ENCODE measurements around the gene SPRR2B. TPM values are rescaled to one million over a fixed set of nuclear protein-coding genes. Genes with fewer than 3 reads are reported as not detected.

Gene SPRR2B
- total and polyA plus RNA-seq, 10 of the 15 experiments (the other 5 are each of a cell fraction or from before 2014, with no cell fraction given) = not detected

DNA sequence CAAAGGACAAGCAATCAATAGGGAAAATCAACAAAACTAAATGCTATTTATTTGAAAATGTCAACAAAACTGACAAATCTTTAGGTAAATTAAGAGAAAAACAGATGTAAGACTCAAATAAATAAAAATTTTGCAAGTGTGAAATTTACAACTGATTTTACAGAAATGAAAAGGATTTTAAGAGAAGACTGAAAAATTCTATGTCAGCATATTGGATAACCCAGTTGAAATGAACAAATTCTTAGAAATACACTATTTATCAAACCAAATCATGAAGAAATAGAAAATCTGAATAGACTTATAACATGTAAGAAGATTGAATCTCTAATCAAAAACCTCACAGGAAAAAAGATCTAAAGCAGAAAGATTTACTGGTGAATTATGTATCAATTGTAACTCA is 49.5 kb upstream of the SPRR2B start:
- Histone ChIP-seq H3K4me3 (no peak overlapping the region), H3K9me3 (replicated peaks; ENCODE audit: control insufficient read depth, insufficient read depth, low read length) (no peaks in the 10 kb centered on the region; the same call in 2 of the 3 replicates), H4K20me1 (ENCODE audit: control insufficient read depth, insufficient read depth) (no peaks in the 10 kb centered on the region), H3K9ac (ENCODE audit: control insufficient read depth, insufficient read depth, low read length) (no peak overlapping the region), H3K4me1 (ENCODE audit: control insufficient read depth, insufficient read depth, low read length) (no peaks in the 10 kb centered on the region), H3K27me3 (replicated peaks in 1 of 2; ENCODE audit: control insufficient read depth in 2 of 2, insufficient read depth in 2 of 2, low read length in 1 of 2) (no peaks in the 10 kb centered on the region), H3K4me2 (ENCODE audit: control insufficient read depth, insufficient read depth) (no peak overlapping the region), H3K79me2 (ENCODE audit: control insufficient read depth, insufficient read depth, low read length) (no peaks in the 10 kb centered on the region), H3K36me3 (ENCODE audit: control insufficient read depth in 2 of 2, insufficient read depth in 2 of 2, low read length in 1 of 2) (no peaks in the 10 kb centered on the region), H3K27ac (ENCODE audit: control insufficient read depth, insufficient read depth) (no peak overlapping the region), H2AFZ (ENCODE audit: control insufficient read depth, low read depth, low read length) (no peak overlapping the region)
- no peak for ATAC-seq
- no TSS peak for BruUV-seq (replicated peaks)
- DNase-seq (ENCODE audit: low read depth, low spot score) = no peak
- intact Hi-C loops (cut with micrococcal nuclease; ENCODE audit: unreplicated experiment) (no loop called here), in situ Hi-C loops (cut with MboI) (no loop called here)
- SMC1A ChIA-PET (ENCODE audit: uncharacterized antibody, unreplicated experiment) = no interaction called here
- FAIRE-seq = no peak
- POLR2A ChIA-PET = no interaction called here
- TF ChIP-seq FOS (IDR thresholded peaks at IDR 0.05; ENCODE audit: borderline replicate concordance, extremely low read depth, insufficient read length) = no peak
- no peak for TF ChIP-seq FOXM1 (IDR thresholded peaks at IDR 0.05; ENCODE audit: low read depth, low read length)
- TF ChIP-seq FOXK2 (IDR thresholded peaks at IDR 0.05) = no peak
- no peak for TF ChIP-seq MEF2B (IDR thresholded peaks at IDR 0.05; ENCODE audit: partially characterized antibody, poor library complexity, severe bottlenecking)
- TF ChIP-seq, protein P1, sequence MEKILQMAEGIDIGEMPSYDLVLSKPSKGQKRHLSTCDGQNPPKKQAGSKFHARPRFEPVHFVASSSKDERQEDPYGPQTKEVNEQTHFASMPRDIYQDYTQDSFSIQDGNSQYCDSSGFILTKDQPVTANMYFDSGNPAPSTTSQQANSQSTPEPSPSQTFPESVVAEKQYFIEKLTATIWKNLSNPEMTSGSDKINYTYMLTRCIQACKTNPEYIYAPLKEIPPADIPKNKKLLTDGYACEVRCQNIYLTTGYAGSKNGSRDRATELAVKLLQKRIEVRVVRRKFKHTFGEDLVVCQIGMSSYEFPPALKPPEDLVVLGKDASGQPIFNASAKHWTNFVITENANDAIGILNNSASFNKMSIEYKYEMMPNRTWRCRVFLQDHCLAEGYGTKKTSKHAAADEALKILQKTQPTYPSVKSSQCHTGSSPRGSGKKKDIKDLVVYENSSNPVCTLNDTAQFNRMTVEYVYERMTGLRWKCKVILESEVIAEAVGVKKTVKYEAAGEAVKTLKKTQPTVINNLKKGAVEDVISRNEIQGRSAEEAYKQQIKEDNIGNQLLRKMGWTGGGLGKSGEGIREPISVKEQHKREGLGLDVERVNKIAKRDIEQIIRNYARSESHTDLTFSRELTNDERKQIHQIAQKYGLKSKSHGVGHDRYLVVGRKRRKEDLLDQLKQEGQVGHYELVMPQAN (conservative IDR thresholded peaks at IDR 0.05) = no peak
- TF ChIP-seq YY1 (IDR thresholded peaks at IDR 0.05; ENCODE audit: low read depth, low read length) = no peak
- no peak for TF ChIP-seq CBFB (IDR thresholded peaks at IDR 0.05; ENCODE audit: low read depth)
- TF ChIP-seq ZBED1 (IDR thresholded peaks at IDR 0.05; ENCODE audit: borderline replicate concordance) = no peak
- no peak for TF ChIP-seq TCF7 (IDR thresholded peaks at IDR 0.05; ENCODE audit: borderline replicate concordance)
- TF ChIP-seq ZNF622 (IDR thresholded peaks at IDR 0.05) = no peak
- no peak for TF ChIP-seq STAT1 (conservative IDR thresholded peaks at IDR 0.05)
- no peak for TF ChIP-seq EGR1 (IDR thresholded peaks at IDR 0.05; ENCODE audit: borderline replicate concordance in 1 of 2, low read depth in 2 of 2, low read length in 2 of 2)
- RAD21 ChIA-PET (ENCODE audit: unreplicated experiment) = no interaction called here
- CTCF ChIA-PET = no interaction called here
